ENCODE results near the gene FERMT3.

Gene FERMT3

GRCh38 chr11:64263947-64264317, 57.4 kb downstream of the FERMT3 start:
- TF ChIP-seq FOXP2 (optimal IDR thresholded peaks at IDR 0.05; ENCODE audit: borderline replicate concordance, extremely low read depth, extremely low read length, insufficient read depth) (no peak), TAF1 (IDR thresholded peaks at IDR 0.05; ENCODE audit: borderline replicate concordance, insufficient read depth, low read length) (no peak), POLR2AphosphoS5 (IDR thresholded peaks at IDR 0.05; ENCODE audit: low read depth, low read length) (no peak), REST (IDR thresholded peaks at IDR 0.05; ENCODE audit: insufficient read depth in 1 of 2, low read depth in 2 of 2, low read length in 2 of 2) (no peak), SIN3A (IDR thresholded peaks at IDR 0.05; ENCODE audit: borderline replicate concordance, insufficient read depth, low read length) (no peak)

- no peak for TF ChIP-seq REST (IDR thresholded peaks at IDR 0.05; ENCODE audit: insufficient read depth in 1 of 2, low read depth in 2 of 2, low read length in 2 of 2)
- no peak for TF ChIP-seq POLR2AphosphoS5 (IDR thresholded peaks at IDR 0.05; ENCODE audit: low read depth, low read length)
- no peak for TF ChIP-seq SIN3A (IDR thresholded peaks at IDR 0.05; ENCODE audit: borderline replicate concordance, insufficient read depth, low read length)
Observed at GRCh38 chr11:64264371-64264852, 57.9 kb downstream of the FERMT3 start.

- TF ChIP-seq POLR2AphosphoS5 (IDR thresholded peaks at IDR 0.05; ENCODE audit: low read depth, low read length): no peak
- no peak for TF ChIP-seq TAF1 (IDR thresholded peaks at IDR 0.05; ENCODE audit: borderline replicate concordance, insufficient read depth, low read length)
- no peak for TF ChIP-seq FOXP2 (optimal IDR thresholded peaks at IDR 0.05; ENCODE audit: borderline replicate concordance, extremely low read depth, extremely low read length, insufficient read depth)
- TF ChIP-seq SIN3A (IDR thresholded peaks at IDR 0.05; ENCODE audit: borderline replicate concordance, insufficient read depth, low read length): no peak
- TF ChIP-seq REST (IDR thresholded peaks at IDR 0.05; ENCODE audit: insufficient read depth in 1 of 2, low read depth in 2 of 2, low read length in 2 of 2): no peak
Observed at GRCh38 chr11:64265176-64266160, 58.9 kb downstream of the FERMT3 start.

GRCh38 chr11:64266339-64266738, 59.8 kb downstream of the FERMT3 start:
- TF ChIP-seq FOXP2 (optimal IDR thresholded peaks at IDR 0.05; ENCODE audit: borderline replicate concordance, extremely low read depth, extremely low read length, insufficient read depth) (no peak), REST (IDR thresholded peaks at IDR 0.05; ENCODE audit: insufficient read depth in 1 of 2, low read depth in 2 of 2, low read length in 2 of 2) (no peak), SIN3A (IDR thresholded peaks at IDR 0.05; ENCODE audit: borderline replicate concordance, insufficient read depth, low read length) (no peak), POLR2AphosphoS5 (IDR thresholded peaks at IDR 0.05; ENCODE audit: low read depth, low read length) (no peak), TAF1 (IDR thresholded peaks at IDR 0.05; ENCODE audit: borderline replicate concordance, insufficient read depth, low read length) (no peak)
